AG10803 (cell line): ENCODE measurements around the gene TIMM44.
"Not testable (repeated sequence)": the region's sequence is repeated elsewhere in the genome, so short reads cannot be mapped to it uniquely, and the experiment has no call there.

Experiments used
- DNase-seq: peaks from one replicate; pipeline ENCODE4 v3.0.0; 2010; ENCODE audit warnings: low read depth
- H3K4me3 ChIP-seq: 2 replicates; pipeline ENCODE4 v1.5.1; 2011; ENCODE audit warnings: mild to moderate bottlenecking, low read length, control low read depth
- CTCF ChIP-seq: conservative IDR thresholded peaks from 2 replicates; pipeline ENCODE4 v1.5.1; 2011; ENCODE audit warnings: mild to moderate bottlenecking, low read length, control low read depth, inconsistent platforms

Gene TIMM44

GRCh38 chr19:7961920-7962626, 18.6 kb upstream of the TIMM44 start:
- TF ChIP-seq CTCF, result no peak
- no peak for DNase-seq

DNA sequence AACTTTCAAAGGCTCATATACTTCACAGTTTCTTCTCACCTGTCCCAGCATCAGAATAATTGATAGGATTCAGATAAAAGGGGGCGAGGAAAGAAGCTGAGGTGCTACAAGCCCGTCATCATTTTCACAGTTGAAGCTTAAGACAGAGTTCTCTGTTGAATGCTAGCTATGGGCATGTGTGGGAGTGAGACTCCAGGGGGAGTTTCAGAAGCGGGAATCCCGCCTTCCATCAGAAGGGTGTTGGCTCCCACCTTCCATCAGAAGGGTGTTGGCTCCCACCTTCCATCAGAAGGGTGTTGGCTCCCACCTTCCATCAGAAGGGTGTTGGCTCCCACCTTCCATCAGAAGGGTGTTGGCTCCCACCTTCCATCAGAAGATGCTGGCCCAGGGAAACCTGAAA, 17.6 kb upstream of the TIMM44 start:
- H3K4me3 ChIP-seq, DNase-seq: not testable (repeated sequence)

More at GRCh38 chr19:7961920-7962626, 18.6 kb upstream of the TIMM44 start:
- no peak overlapping the region for H3K4me3 ChIP-seq

DNA sequence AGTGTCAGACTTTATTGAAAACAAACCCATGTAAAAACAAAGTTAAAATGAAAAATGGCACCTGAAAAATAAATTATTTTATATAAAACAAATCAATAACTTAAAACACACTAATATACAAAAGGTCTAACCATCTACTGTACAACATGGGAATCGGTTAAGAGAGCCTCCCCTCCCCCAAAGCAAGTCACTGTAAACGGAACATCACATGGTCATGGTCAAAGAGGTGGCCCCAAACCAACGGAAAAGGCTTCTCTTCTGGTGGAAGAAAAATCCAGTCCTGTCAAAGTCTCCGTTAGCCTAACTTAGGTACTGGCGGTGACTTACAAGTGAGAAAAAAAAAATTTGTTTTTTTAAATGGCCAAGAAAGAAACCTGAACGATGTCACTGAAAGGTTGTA, 15.7 kb upstream of the TIMM44 start:
- no peak for DNase-seq
- no peak for TF ChIP-seq CTCF
- H3K4me3 ChIP-seq, result no peak overlapping the region

GRCh38 chr19:7955696-7956095, 12.2 kb upstream of the TIMM44 start:
- no peak for DNase-seq
- H3K4me3 ChIP-seq, result no peak overlapping the region
- TF ChIP-seq CTCF, result no peak

GRCh38 chr19:7953576-7953975, 10.1 kb upstream of the TIMM44 start:
- no peak overlapping the region for H3K4me3 ChIP-seq
- no peak for DNase-seq
- no peak for TF ChIP-seq CTCF

- H3K4me3 ChIP-seq, result no peak overlapping the region
- no peak for TF ChIP-seq CTCF
- DNase-seq, result peak; percentile 50
Observed at GRCh38 chr19:7953060-7953459, 9.6 kb upstream of the TIMM44 start.

DNA sequence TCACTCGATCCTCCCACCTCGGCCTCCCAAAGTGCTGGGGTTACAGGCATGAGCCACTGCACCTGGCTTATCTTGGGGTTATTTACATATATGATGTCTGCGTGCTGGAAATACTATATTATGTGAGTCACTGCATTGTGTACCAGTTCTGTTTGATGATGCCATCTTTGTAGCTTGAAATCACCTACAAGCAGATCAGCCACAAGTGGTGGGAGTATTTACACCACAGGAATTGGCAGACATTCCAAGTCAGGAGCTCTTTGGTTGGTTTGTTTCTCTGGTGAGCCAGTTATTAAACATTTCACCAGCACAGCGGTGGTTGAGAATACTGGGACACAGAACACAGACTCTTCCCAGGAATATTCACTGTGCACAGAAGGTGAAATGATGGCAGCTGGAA, 4.5 kb upstream of the TIMM44 start:
- no peak for TF ChIP-seq CTCF
- no peak overlapping the region for H3K4me3 ChIP-seq
- no peak for DNase-seq
